SK-N-SH (cell line): ENCODE results near the gene CLEC19A.

Experiments
- EZH2phosphoT487 ChIP-seq: fragments of 200-600 bp; sonication (generic); IDR thresholded peaks from 2 replicates; pipeline ENCODE4 v1.6.1; 2017; ENCODE audit warnings: low read depth, mixed run types, mild to moderate bottlenecking, antibody characterized with exemption, moderate library complexity, borderline replicate concordance
- POLR2AphosphoS5 ChIP-seq: IDR thresholded peaks from 2 replicates; pipeline ENCODE4 v1.6.1; 2012; ENCODE audit warnings: low read depth, low read length
- TF ChIP-seq, protein P1 (sequence below): IDR thresholded peaks from 2 replicates; pipeline ENCODE4 v1.4.0; 2012; ENCODE audit warnings: low read depth, borderline replicate concordance
- TF ChIP-seq, protein P2 (sequence below): fragments of 200-600 bp; sonication (generic); IDR thresholded peaks from 2 replicates; pipeline ENCODE4 v1.6.1; 2017; ENCODE audit warnings: antibody characterized with exemption, mild to moderate bottlenecking, moderate library complexity
- TF ChIP-seq, protein P3 (sequence below): IDR thresholded peaks from 2 replicates; pipeline ENCODE4 v1.6.1; 2012; ENCODE audit warnings: mild to moderate bottlenecking, low read depth, low read length, moderate library complexity
- TF ChIP-seq, protein P4 (sequence below): IDR thresholded peaks from 2 replicates; pipeline ENCODE4; 2012
- TF ChIP-seq, protein P5 (sequence below): fragments of 150-350 bp; IDR thresholded peaks from 2 replicates; pipeline ENCODE4 v1.6.1; 2016; ENCODE audit warnings: mild to moderate bottlenecking, low read depth, low read length

DNA sequence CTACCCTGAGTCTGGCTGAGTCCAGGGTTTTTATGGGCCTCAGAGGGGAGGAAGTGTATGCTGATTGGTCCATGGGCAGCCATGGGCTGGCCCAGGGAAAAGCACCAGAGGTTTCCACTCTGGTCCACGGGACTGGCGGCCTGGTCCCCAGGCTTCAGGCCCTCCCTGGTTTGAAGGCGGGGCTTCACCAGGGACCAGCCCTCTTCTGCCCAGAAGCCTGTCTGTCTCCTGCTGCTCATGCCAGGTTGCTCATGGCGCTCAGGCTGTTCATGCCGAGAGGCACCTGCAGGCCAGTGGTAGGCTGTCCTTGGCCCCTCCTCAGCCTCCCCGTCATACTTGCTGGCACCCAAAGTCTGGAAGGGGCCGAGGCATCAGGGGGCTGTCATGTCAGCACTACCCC is 45.0 kb upstream of the CLEC19A start:
- TF ChIP-seq, protein P1, sequence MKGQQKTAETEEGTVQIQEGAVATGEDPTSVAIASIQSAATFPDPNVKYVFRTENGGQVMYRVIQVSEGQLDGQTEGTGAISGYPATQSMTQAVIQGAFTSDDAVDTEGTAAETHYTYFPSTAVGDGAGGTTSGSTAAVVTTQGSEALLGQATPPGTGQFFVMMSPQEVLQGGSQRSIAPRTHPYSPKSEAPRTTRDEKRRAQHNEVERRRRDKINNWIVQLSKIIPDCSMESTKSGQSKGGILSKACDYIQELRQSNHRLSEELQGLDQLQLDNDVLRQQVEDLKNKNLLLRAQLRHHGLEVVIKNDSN, result no peak
- TF ChIP-seq EZH2phosphoT487 (no peak), POLR2AphosphoS5 (no peak)
- TF ChIP-seq, protein P2, sequence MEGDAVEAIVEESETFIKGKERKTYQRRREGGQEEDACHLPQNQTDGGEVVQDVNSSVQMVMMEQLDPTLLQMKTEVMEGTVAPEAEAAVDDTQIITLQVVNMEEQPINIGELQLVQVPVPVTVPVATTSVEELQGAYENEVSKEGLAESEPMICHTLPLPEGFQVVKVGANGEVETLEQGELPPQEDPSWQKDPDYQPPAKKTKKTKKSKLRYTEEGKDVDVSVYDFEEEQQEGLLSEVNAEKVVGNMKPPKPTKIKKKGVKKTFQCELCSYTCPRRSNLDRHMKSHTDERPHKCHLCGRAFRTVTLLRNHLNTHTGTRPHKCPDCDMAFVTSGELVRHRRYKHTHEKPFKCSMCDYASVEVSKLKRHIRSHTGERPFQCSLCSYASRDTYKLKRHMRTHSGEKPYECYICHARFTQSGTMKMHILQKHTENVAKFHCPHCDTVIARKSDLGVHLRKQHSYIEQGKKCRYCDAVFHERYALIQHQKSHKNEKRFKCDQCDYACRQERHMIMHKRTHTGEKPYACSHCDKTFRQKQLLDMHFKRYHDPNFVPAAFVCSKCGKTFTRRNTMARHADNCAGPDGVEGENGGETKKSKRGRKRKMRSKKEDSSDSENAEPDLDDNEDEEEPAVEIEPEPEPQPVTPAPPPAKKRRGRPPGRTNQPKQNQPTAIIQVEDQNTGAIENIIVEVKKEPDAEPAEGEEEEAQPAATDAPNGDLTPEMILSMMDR, result no peak
- TF ChIP-seq, protein P3, sequence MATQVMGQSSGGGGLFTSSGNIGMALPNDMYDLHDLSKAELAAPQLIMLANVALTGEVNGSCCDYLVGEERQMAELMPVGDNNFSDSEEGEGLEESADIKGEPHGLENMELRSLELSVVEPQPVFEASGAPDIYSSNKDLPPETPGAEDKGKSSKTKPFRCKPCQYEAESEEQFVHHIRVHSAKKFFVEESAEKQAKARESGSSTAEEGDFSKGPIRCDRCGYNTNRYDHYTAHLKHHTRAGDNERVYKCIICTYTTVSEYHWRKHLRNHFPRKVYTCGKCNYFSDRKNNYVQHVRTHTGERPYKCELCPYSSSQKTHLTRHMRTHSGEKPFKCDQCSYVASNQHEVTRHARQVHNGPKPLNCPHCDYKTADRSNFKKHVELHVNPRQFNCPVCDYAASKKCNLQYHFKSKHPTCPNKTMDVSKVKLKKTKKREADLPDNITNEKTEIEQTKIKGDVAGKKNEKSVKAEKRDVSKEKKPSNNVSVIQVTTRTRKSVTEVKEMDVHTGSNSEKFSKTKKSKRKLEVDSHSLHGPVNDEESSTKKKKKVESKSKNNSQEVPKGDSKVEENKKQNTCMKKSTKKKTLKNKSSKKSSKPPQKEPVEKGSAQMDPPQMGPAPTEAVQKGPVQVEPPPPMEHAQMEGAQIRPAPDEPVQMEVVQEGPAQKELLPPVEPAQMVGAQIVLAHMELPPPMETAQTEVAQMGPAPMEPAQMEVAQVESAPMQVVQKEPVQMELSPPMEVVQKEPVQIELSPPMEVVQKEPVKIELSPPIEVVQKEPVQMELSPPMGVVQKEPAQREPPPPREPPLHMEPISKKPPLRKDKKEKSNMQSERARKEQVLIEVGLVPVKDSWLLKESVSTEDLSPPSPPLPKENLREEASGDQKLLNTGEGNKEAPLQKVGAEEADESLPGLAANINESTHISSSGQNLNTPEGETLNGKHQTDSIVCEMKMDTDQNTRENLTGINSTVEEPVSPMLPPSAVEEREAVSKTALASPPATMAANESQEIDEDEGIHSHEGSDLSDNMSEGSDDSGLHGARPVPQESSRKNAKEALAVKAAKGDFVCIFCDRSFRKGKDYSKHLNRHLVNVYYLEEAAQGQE, result no peak
- TF ChIP-seq, protein P4, sequence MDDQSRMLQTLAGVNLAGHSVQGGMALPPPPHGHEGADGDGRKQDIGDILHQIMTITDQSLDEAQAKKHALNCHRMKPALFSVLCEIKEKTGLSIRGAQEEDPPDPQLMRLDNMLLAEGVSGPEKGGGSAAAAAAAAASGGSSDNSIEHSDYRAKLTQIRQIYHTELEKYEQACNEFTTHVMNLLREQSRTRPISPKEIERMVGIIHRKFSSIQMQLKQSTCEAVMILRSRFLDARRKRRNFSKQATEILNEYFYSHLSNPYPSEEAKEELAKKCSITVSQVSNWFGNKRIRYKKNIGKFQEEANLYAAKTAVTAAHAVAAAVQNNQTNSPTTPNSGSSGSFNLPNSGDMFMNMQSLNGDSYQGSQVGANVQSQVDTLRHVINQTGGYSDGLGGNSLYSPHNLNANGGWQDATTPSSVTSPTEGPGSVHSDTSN, result no peak
- TF ChIP-seq, protein P5, sequence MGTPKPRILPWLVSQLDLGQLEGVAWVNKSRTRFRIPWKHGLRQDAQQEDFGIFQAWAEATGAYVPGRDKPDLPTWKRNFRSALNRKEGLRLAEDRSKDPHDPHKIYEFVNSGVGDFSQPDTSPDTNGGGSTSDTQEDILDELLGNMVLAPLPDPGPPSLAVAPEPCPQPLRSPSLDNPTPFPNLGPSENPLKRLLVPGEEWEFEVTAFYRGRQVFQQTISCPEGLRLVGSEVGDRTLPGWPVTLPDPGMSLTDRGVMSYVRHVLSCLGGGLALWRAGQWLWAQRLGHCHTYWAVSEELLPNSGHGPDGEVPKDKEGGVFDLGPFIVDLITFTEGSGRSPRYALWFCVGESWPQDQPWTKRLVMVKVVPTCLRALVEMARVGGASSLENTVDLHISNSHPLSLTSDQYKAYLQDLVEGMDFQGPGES, result no peak
